Measurements from ENCODE around the gene MALRD1. TPM values are rescaled to one million over a fixed set of nuclear protein-coding genes. Genes with fewer than 3 reads are reported as not detected.

Gene MALRD1
- total and polyA plus RNA-seq, 2 of the 8 experiments (the other 6 are each of a cell fraction or from before 2014, with no cell fraction given) = 0.32 to 0.35 TPM

GRCh38 chr10:19310066-19310465, 261.5 kb downstream of the MALRD1 start (continued):
- TF ChIP-seq CHD7 (IDR thresholded peaks at IDR 0.05; ENCODE audit: insufficient replicate concordance, low read length) (no peak), RBBP5 (IDR thresholded peaks at IDR 0.05; ENCODE audit: borderline replicate concordance, low read depth, low read length) (no peak), KDM5A (IDR thresholded peaks at IDR 0.05; ENCODE audit: low read length) (no peak), TAF7 (optimal IDR thresholded peaks at IDR 0.05; ENCODE audit: borderline replicate concordance, low read depth, low read length) (no peak), SP2 (IDR thresholded peaks at IDR 0.05; ENCODE audit: low read length) (no peak), CBX5 (IDR thresholded peaks at IDR 0.05; ENCODE audit: low read depth, low read length) (no peak), E2F6 (IDR thresholded peaks at IDR 0.05) (no peak), SAP30 (IDR thresholded peaks at IDR 0.05; ENCODE audit: insufficient read depth, insufficient replicate concordance, low read length) (no peak), GTF2F1 (IDR thresholded peaks at IDR 0.05; ENCODE audit: borderline replicate concordance, low read depth, low read length) (no peak), CBX8 (IDR thresholded peaks at IDR 0.05; ENCODE audit: borderline replicate concordance, low read depth, low read length) (no peak), TAF1 (IDR thresholded peaks at IDR 0.05; ENCODE audit: low read depth, low read length) (no peak), BACH1 (IDR thresholded peaks at IDR 0.05; ENCODE audit: low read length) (no peak)
